ENCODE data around the gene HEPN1. TPM values are rescaled to one million over a fixed set of nuclear protein-coding genes. Genes with fewer than 3 reads are reported as not detected.

HEPN1 gene
- total RNA-seq, 1 donor from 2014 or later: not detected

DNA sequence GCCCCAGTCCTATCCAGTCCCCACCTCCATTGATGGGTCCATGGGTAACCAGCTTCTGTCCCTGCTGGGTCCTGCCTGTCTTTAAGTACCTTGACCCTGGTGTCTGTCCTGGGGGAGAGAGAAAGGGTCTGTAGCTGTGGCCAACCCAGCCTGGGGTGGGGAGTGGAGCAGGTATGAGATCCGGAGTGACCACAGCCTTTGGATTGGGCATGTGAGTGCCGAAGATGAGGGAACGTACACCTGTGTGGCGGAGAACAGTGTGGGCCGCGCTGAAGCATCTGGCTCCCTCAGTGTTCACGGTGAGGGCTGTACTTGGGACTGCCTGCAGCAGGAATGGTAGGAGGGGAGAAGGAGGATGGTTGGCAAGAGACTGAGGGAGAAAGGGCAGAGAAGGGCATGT lies 48.6 kb upstream of the HEPN1 start:
- Histone ChIP-seq H2AFZ (replicated peaks) (no peak overlapping the region), H4K20me1 (ENCODE audit: low read depth) (peaks cover 17% of the 10 kb centered on the region), H3K36me3 (no peaks in the 10 kb centered on the region), H3F3A (ENCODE audit: low read depth) (peaks cover 10% of the 10 kb centered on the region), H3K4me2 (no peak overlapping the region), H3K4me3 (no peak overlapping the region), H3K4me1 (peaks cover 20% of the 10 kb centered on the region), H3K27me3 (peaks cover 98% of the 10 kb centered on the region), H3K9ac (no peak overlapping the region), H3K9me3 (ENCODE audit: low read depth) (no peaks in the 10 kb centered on the region), H3K27ac (no peak overlapping the region), H3K79me2 (ENCODE audit: low read depth) (no peaks in the 10 kb centered on the region)
- Mint-ChIP-seq H3K4me1 (peaks cover 26% of the 10 kb centered on the region), H3K9me3 (no peaks in the 10 kb centered on the region), H3K27me3 (ENCODE audit: insufficient read depth, low read depth) (peaks cover 78% of the 10 kb centered on the region), H3K4me3 (no peak overlapping the region), H3K36me3 (no peaks in the 10 kb centered on the region), H3K27ac (no peak overlapping the region)
- no peak for DNase-seq (ENCODE audit: low spot score)
- no peak for TF ChIP-seq EZH2 (IDR thresholded peaks at IDR 0.05)
- no peak for TF ChIP-seq CTCF (IDR thresholded peaks at IDR 0.05)
- TF ChIP-seq EZH2phosphoT487 (IDR thresholded peaks at IDR 0.05): no peak

GRCh38 chr11:124872280-124872679 lies 46.8 kb upstream of the HEPN1 start:
- Mint-ChIP-seq H3K27ac (no peak overlapping the region), H3K36me3 (no peaks in the 10 kb centered on the region), H3K27me3 (ENCODE audit: insufficient read depth, low read depth) (peaks cover 62% of the 10 kb centered on the region), H3K4me1 (peaks cover 25% of the 10 kb centered on the region), H3K4me3 (no peak overlapping the region), H3K9me3 (no peaks in the 10 kb centered on the region)
- Histone ChIP-seq H3K27me3 (peaks cover 85% of the 10 kb centered on the region), H3K27ac (no peak overlapping the region), H3K36me3 (no peaks in the 10 kb centered on the region), H3K79me2 (ENCODE audit: low read depth) (no peaks in the 10 kb centered on the region), H3K4me3 (no peak overlapping the region), H2AFZ (replicated peaks) (no peak overlapping the region), H3K4me1 (peaks cover 11% of the 10 kb centered on the region), H3K9me3 (ENCODE audit: low read depth) (no peaks in the 10 kb centered on the region), H3K9ac (no peak overlapping the region), H4K20me1 (ENCODE audit: low read depth) (peaks cover 11% of the 10 kb centered on the region), H3F3A (ENCODE audit: low read depth) (peaks cover 18% of the 10 kb centered on the region), H3K4me2 (no peak overlapping the region)
- no peak for TF ChIP-seq CTCF (IDR thresholded peaks at IDR 0.05)
- no peak for TF ChIP-seq EZH2 (IDR thresholded peaks at IDR 0.05)
- TF ChIP-seq EZH2phosphoT487 (IDR thresholded peaks at IDR 0.05): no peak
- DNase-seq (ENCODE audit: low spot score): no peak

GRCh38 chr11:124872741-124873140 lies 46.3 kb upstream of the HEPN1 start:
- TF ChIP-seq EZH2phosphoT487 (IDR thresholded peaks at IDR 0.05) (no peak), CTCF (IDR thresholded peaks at IDR 0.05) (no peak), EZH2 (IDR thresholded peaks at IDR 0.05) (no peak)
- Mint-ChIP-seq H3K36me3 (no peaks in the 10 kb centered on the region), H3K4me3 (no peak overlapping the region), H3K4me1 (peaks cover 27% of the 10 kb centered on the region), H3K27me3 (ENCODE audit: insufficient read depth, low read depth) (peaks cover 58% of the 10 kb centered on the region), H3K27ac (peak overlapping the region; percentile 78), H3K9me3 (no peaks in the 10 kb centered on the region)
- Histone ChIP-seq H3K4me2 (no peak overlapping the region), H2AFZ (replicated peaks) (no peak overlapping the region), H3F3A (ENCODE audit: low read depth) (peaks cover 15% of the 10 kb centered on the region), H3K79me2 (ENCODE audit: low read depth) (no peaks in the 10 kb centered on the region), H3K9me3 (ENCODE audit: low read depth) (no peaks in the 10 kb centered on the region), H3K4me3 (no peak overlapping the region), H3K27me3 (peaks cover 80% of the 10 kb centered on the region), H4K20me1 (ENCODE audit: low read depth) (peaks cover 9% of the 10 kb centered on the region), H3K36me3 (no peaks in the 10 kb centered on the region), H3K4me1 (peaks cover 8% of the 10 kb centered on the region), H3K27ac (no peak overlapping the region), H3K9ac (no peak overlapping the region)
- peak; percentile 53 for DNase-seq (ENCODE audit: low spot score)

Measured in neural progenitor cell (in vitro differentiated cells).